HG03045 (cell line): Measurements from ENCODE around the gene ALDOA.
"Not testable (repeated sequence)": the region's sequence is repeated elsewhere in the genome, so short reads cannot be mapped to it uniquely, and the experiment has no call there.

Experiments
- ATAC-seq: cut with Tn5 transposase; IDR thresholded peaks from one replicate; pipeline ENCODE4 v1.9.1; 2021; ENCODE audit warnings: mild to moderate bottlenecking, moderate library complexity; ENCODE audit not compliant: unreplicated experiment

ALDOA gene

DNA sequence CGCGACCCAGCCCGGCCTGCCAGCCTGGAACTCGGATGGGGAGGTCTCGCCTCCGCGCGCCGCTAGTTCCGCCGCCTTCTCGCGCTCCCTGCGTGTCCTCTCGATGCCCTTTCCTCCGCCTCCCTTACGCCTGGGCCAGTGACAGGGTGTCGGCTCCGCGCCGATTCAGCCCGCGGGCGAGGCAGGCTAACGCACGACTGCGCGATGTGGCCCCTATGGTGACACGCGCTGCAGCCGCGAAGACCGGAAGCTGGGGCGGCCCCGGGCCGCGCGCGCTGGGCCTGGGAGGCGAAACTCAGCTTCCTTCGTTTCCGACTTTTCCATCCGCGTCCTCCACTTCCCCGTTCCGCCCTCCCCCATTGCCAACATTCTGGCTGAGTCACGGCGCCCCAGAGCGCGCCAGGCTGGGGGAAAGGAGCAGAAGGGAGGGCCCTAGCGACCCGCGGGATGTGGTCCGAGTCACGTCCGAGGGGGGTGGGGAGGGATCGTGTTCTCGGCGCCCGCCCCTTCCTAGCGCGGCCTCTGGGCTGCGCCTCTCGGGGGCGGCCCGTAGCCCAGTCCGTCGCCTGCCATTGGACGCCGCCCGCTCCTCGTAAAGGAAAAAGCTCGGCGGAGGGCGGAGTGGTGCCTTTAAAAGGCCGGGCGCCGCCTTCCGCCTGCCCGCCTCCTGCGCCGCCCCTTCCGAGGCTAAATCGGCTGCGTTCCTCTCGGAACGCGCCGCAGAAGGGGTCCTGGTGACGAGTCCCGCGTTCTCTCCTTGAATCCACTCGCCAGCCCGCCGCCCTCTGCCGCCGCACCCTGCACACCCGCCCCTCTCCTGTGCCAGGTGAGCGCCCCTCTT is at the start of gene ALDOA:
Gene ALDOA (plus strand): TSS at position 659 of the 841 bp plus-strand sequence. CDS start 1,138 bp downstream, outside the sequence.
- ATAC-seq, result peak; percentile 76

DNA sequence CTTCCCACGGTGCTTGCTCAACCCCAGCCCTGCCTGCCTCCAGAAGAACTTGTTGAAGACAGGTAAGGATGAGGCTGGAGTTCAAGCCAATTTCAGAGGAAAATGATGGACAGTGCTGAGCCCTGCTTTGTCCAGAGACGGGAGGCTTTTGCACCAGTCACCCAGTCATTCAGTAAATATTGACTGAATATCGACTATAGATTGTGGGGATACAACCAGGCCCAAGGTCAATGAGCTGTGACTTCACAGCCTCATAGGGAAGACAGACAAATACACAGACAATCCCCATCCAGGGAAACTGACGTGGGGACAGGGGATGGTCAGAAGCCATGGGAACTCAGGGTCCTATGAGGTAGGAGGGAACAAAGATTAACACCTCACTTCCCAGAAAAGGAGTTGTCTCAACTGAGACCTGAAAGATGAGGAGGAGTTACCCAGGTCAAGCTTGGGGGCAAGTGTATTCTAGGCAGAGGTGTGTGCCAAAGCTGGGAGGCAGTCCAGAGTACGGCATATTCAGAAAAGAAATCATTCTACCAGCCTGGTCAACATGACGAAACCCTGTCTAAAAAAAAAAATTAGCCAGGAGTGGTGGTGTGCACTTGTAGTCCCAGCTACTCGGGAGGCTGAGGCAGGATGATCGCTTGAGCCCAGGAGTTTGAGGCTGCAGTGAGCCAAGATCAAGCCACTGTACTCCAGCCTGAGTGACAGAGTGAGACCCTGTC is 48.8 kb upstream of the ALDOA start:
- no peak for ATAC-seq

DNA sequence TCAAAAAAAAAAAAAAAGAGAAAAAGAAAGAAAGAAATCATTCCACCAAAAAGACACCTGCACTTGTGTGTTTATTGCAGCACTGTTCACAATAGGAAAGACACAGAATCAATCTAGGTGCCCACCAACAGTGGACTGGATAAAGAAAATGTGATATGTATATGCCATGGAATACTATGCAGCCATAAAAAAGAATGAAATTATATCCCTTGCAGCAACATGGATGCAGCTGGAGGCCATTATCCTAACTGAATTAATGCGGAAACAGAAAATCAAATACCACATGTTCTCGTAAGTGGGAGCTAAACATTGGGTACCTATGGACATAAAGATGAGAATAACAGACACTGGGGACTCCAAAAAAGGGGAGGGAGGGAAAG is 48.3 kb upstream of the ALDOA start:
- no peak for ATAC-seq

DNA sequence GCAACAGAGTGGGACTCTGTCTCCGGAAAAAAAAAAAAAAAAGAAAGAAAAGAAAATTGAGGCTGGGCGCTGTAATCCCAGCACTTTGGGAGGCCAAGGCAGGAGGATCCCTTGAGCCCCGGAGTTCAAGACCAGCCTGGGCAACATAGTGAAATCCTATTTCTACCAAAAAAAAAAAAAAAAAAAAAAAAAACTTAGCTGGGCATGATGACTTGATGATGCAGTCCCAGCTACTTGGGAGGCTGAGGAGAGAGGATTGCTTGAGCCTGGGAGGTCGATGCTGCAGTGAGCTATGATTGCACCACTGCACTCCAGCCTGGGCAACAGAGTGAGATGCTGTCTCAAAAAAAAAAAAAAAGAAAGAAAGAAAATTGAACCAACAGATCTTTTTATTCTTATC is 47.6 kb upstream of the ALDOA start:
- ATAC-seq, result not testable (repeated sequence)

DNA sequence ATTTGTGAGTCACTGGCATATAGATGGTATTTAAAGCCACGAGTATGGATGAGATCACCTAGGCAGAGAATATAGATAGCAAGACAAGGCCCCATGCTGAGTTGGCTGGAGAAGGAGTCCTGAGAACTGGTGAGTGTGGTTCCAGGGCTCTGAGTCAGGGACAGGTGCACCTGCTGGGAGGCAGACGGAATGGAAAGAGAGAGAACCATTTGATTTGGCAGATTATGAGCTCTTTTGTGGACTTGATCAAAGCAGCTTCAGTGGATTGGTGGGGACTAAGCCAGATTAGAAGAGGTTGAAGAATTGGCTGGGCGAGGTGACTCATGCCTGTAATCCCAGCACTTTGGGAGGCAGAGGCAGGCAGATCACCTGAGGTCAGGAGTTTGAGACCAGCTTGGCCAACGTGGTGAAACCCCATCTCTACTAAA is 46.8 kb upstream of the ALDOA start:
- ATAC-seq, result no peak

DNA sequence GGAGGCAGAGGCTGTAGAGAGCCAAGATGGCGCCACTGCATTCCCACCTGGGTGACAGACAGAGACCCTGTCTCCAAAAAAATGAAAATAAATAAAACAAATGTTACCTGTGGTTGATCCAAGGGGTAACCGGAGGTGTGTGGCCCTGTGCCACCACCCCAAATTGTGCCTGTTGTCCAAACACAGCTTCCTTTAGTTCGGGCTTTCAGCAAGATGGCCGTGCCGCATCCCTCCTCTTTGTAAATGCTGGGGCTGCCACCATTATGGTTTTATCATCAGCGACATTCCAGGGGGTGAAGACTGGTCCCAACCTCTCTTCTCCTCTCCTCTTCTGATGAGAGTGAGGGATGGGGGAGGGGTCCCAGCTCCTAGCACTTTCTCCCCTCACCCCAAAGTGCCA is 42.7 kb upstream of the ALDOA start, which contains the start of gene C16orf92:
Gene C16orf92 (plus strand): TSS at position 312 of the 400 bp plus-strand sequence. CDS start 143 bp downstream, outside the sequence.
- ATAC-seq, result no peak

DNA sequence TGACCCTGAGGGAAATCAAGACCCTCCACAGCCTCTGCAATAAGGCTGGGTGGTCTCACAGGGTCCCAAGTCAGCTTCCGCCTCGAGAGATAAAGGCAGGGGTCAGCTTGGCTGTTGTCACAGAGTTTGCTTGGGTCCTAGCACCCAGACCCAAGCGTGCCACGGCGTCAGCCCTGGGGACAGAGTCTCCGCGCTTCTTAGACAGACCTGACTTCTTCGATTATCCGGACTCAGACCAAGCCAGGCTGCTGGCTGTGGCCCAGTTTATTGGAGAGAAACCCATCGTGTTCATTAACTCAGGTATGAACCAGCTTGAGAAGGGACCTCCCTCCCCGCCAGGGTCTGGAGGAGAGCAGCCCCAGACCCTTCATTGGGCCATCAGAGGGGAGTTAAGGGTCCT is 42.0 kb upstream of the ALDOA start:
- ATAC-seq, result no peak

DNA sequence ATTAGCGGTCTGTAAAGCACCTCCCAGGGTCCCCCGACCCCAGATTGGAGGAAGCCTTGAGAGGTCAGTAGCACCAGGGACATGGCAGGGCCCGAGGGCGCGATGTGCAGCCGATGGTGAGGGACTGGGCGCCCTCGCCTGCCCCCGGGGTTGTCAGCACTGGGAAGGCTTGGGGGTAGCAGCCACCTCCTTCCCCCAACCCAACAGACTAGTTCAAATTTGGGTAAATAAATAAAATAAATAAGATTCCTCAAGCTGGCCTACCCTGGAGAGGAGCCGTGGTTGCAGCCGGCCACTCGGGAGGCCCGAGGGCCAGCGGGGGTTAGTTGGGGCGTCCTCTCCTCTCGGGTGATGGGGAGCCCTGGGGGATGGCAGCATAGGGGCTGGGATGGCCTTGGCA is 41.1 kb upstream of the ALDOA start:
- ATAC-seq, result no peak

DNA sequence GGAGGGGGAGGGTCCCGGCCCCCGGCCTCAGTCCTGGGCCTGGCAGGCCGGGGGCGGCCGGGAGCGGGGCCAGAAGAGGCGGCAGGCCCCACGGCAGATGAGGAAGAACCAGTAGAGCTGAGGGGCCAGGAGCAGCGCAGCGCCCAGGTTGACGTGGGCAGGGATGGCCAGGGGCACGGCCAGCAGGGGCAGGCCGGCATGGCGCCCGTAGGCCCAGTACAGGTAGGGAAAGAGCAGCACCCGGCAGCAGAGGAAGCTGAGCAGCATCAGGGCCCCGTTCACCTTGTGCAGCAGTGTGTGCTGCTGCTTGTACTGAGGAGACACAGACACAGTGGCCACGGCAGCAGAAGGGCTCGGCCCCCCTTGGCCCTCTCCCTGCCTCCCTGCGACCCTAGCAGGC is 40.4 kb upstream of the ALDOA start:
- ATAC-seq, result no peak

DNA sequence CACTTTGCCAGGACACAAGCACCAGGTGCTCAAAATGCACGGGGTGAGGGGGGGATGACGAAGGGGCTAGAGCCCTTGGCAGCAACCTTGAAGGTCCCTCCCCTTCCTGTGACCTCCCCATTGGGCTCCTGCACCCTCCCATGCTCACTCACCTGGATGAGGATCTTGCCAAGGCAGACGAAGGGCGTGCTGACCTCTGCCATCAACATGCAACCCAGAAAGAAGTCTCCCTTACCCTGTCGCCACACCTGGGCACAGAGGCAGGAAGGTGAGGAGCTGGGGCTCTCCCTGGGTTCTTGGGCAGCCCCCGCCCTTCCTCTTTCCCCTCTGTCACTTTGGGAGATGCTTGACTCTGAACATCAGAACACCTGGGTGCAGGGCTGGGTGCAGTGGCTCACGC is 40.0 kb upstream of the ALDOA start:
- ATAC-seq, result no peak

DNA sequence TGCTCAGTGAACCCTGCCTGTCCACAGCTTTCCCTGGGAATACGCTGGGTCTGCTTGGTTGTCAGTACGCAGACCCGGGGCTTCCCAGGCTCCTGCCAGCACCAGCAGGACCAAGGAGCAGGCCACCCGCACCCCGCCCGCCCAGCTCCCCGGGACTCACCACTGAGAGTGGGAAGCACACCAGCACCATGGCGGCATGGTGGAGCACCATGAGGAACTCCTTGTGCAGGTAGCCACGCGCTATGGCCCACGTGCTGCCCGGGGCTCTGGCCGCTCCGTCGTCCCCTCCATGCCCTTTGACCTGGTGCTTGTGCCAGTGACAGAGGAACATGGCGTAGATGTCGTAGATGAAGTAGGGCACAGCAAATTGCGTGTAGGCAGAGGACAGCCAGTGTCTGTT is 39.1 kb upstream of the ALDOA start:
- ATAC-seq, result no peak

DNA sequence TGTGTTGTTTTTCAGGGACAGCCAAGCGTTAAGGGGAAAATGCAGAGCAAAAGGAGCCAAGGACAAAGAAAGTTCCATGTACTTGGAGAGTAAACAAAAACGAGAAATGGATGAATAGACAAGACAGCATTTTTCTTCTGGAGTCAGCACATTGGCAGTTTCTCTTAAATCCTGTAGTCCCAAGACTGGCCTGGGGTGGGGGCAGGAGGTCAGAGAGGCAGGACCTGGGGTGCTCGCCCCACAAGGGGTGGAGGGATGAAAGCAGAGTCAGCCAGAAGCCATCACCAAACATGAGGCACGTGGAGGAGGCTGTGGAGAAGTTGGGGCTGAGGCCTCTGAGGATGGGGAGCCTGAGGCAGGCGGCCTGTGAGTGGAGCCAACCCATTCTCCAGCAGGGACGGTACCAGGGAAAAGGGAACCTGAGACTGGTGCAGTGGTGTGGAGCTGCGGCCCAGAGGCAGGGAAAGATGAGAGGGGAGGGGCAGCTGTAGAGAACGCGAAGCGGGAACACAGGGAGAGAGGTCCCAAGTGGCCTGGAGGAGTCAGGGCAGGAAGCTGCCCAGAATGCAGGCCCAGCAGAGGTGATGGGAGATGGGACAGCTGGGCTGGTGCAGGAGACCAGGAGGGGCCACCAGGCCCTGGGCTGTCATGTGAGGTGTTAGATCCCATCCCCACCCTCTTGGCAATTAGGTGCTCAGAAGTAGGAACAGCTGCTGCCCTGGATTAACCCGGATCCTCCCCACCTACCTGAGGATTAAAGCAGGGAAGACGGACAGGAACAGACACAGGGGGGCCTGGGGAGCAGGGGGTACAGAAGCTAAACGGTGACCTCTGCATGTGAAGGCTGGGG is 37.7 kb upstream of the ALDOA start:
- ATAC-seq, result no peak

DNA sequence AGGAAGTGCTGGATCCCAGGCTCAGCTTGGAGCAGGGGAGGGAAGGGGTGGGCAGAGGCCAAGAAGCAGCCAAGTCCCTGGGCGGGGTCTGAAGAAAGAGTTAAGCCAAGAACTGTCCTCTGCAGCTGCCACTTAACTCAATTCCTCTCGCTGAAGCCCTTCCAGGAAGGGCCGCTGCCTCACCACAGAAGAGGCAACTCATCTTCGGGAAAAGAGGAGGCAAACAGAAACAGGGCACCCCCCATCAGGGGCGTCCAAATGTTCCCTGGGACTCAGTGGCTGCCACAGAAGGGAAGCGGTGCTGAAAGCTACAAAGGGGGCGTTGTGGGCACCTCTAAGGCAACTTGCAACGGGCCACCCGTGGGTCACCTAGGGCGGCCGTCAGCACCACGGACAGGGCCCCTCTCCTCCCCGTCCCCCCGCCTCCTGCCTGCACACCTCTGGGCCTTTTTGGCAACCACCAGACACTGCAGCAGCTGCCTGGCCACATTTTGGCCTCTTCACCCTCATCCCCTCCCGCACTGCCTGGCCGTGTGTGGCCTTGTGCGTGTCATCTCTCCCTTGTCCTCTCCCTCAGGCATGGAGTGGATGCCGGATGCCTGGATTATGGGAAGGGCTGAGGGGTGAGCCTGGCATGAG is 37.0 kb upstream of the ALDOA start:
- no peak for ATAC-seq

DNA sequence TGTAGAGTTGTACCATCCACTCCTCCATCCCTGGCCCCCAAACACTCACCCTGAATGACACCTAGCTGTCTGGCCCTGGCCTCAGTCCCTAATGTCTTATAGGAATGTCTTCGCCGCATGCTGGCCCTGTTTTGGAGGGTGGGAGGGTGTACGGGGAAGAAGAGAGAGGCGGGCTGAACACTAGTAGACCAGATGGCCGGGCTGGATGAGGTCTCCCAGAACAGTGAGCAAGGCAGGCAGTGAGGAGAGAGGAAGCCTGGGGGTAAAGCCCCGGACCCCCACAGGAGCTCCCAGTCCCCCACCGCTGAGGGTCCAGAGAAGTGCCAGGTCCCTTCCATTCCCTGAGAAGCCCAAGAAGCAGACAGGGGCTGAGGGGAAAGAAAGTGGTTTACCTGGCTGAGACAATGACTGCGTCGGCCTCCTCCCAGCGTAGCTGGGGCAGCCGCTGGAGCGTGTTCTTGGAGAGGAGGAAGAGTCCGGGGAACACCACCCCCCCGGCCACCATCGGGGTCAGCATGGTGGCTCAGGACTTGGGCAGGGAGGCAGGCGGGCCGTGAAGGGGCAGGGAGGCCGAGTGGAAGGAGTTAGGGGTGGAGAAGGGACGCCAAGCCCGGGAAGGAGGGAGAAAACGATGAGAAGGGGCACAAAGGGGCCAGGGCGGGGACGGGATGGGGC is 35.4 kb upstream of the ALDOA start:
- no peak for ATAC-seq

DNA sequence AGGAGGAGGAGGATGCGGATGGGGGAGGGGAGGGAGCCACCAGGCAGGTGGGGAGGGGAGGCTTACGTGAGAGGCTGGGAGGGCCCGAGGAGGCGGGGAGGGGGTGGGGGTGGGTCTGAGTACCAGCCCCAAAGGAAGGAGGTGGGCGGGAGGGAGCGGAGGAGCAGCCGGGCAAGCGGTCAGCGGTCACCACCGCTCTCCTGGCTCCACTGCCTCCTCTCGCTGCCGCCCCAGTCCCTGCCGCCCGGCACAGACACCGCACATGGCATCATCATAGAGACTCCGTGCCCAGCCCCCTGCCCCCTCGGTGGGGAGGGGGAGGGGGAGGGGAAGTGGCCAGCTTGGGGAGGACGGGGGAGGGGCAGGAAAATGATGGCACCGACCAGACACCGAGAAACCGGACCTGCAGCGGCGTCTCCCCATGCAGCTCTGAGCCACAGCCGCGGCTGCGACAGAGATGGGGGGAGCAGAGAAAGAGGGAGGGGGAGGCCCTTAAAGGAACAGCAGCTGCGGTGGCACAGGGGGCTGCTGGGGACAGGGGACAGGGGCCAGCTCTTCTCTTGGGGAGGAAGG is 34.6 kb upstream of the ALDOA start, which contains the start of gene TLCD3B:
Gene TLCD3B (minus strand): TSS at position 431 of the 573 bp plus-strand sequence. CDS start 744 bp downstream, outside the sequence.
- no peak for ATAC-seq

DNA sequence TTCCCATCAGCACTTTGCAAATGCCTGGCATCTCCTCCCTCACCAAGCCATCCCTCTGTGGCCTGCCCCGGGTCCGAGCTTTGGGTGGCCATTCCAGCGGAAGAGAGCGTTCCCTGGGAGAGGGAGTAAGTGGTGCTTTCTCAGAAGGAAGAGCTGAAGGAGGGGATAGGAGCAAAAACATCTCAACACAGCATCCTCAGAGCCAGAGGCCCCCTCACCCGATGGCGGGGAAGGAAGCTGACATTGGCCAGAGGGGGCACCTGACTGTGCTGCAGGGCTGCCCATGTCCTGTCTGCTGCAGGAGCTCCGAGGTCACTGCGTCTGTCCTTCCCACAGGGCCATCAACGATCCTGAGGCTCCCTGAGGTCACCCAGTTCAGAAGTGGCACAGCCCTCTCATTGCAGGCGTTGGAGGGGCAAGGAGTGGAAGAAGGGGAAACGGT is 34.1 kb upstream of the ALDOA start:
- ATAC-seq, result no peak

DNA sequence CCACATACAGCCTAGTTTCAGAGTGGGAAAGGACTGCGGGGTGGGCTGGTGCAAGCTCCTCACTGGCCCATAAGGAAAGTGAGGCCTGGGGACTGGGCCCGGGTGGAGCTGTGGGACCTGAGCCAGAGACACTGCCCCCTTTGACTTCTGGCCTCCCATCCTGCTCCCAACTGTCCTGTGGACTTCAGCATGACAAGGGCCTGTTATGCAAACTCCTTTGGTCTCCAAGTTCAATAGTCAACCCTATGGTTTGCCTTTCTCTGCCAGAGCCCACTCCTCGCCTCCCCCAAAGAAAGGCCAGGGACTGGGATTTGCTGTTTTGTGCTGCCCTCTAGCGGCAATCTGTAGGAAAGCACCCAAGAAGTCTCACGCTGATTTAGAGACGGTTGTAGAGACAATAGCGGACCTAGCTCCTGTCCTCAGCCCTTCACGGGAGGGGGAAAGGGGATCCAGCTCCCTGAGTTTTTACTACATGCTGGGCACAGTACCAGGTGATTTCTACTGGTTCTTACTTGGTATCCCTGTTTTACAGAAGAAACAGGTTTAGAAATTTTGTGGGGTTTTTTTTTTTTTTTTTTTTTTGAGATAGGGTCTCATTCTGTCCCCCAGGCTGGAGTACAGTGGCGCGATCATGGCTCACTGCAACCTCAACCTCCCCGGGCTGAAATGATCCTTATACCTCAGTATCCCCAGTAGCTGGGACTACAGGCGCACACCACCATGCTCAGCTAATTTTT is 33.3 kb upstream of the ALDOA start:
- no peak for ATAC-seq

DNA sequence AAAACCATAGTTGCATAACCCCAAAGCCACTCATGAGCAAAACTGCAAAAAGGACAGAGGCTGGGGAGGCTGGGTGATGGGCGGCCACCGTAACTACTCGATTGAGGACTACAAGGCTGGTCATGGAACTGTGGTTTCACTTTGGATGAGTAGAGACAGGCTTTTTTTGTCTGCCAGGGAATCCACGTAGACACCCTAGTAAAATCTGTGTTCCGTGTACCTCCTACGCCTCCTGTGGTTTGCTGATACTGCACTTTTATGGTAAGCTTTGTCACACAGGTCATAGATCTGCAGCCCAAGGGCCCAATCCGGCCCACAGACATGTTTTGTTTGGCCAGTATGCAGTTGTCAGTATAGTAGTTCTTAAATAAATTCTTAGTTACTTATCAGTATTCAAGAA is 32.3 kb upstream of the ALDOA start:
- ATAC-seq, result no peak

DNA sequence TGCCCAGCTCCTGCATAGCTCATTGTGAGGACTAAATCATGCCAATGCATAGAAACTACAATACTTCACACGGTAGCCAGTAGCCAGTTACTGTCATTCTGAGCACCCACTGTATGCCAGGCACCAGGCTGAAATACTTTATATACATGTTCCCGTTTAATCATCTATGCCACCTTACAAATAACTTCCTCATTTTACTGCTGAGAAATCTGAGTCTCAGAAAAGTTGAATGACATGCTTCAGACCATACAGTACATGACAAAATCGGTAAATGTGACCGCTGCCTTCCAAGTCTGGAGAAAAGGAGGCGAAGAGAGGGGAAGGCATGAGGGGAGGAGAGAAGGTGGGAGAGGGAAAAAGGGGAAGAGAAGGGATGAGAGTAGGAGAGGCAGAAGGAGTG is 25.3 kb upstream of the ALDOA start:
- no peak for ATAC-seq
